GM10248 (cell line): Measurements from ENCODE around the gene RSRC2.
A peak's percentile ranks its signal among the peaks of the same experiment; 100 is the strongest.

Experiments
- CTCF ChIA-PET: fragments of 300-600 bp; sonication (Branson Sonifier 250); formaldehyde crosslinking; extraction: SDS; loops from one replicate; lab custom pipeline; 2021; ENCODE audit warnings: antibody characterized with exemption; lab: Yijun Ruan, JAX
- POLR2A ChIA-PET: fragments of 350-650 bp; sonication (Branson Sonifier 250); formaldehyde crosslinking; extraction: SDS; loops from one replicate; lab custom pipeline; 2020; ENCODE audit warnings: antibody characterized with exemption; lab: Yijun Ruan, JAX
- DNase-seq: peaks from one replicate; pipeline ENCODE4 v3.0.0; 2012; ENCODE audit errors: extremely low spot score
- CTCF ChIP-seq: IDR thresholded peaks from 2 replicates; pipeline ENCODE4 v1.5.1; 2012; ENCODE audit warnings: mild to moderate bottlenecking, low read depth; ENCODE audit errors: extremely low read depth, missing control alignments, control extremely low read depth

Gene RSRC2

GRCh38 chr12:122558745-122559641 lies 32.3 kb upstream of the RSRC2 start:
- ChIA-PET CTCF (interaction anchor here (1.3 to 3.5 kb wide), 2 partner anchors 10 to 20 kb away, joined by 5 to 13 read pairs; no protein-coding TSS in a partner anchor), POLR2A (interaction anchor here (0.6 kb wide), 1 partner anchor 1024 kb away, joined by 3 read pairs; no protein-coding TSS in a partner anchor)
- DNase-seq = no peak
- TF ChIP-seq CTCF = no peak

GRCh38 chr12:122547330-122547729 lies 20.6 kb upstream of the RSRC2 start:
- POLR2A ChIA-PET = no interaction called here
- CTCF ChIA-PET = interaction anchor here (0.9 to 1.1 kb wide), 2 partner anchors 8 to 10 kb away, joined by 3 to 6 read pairs; no protein-coding TSS in a partner anchor
- DNase-seq = no peak
- TF ChIP-seq CTCF = no peak

GRCh38 chr12:122545855-122546254 lies 19.1 kb upstream of the RSRC2 start:
- ChIA-PET POLR2A (no interaction called here), CTCF (no interaction called here)
- peak; percentile 48 for DNase-seq
- no peak for TF ChIP-seq CTCF

- peak; percentile 23 for DNase-seq
- ChIA-PET CTCF (interaction anchor here (1.0 kb wide), 1 partner anchor 10 kb away, joined by 3 read pairs; no protein-coding TSS in a partner anchor), POLR2A (interaction anchor here (0.8 kb wide), 1 partner anchor 123 kb away, joined by 3 read pairs; no protein-coding TSS in a partner anchor)
- no peak for TF ChIP-seq CTCF
Observed at GRCh38 chr12:122544537-122544936, 17.8 kb upstream of the RSRC2 start.

GRCh38 chr12:122538496-122538895 lies 11.8 kb upstream of the RSRC2 start:
- TF ChIP-seq CTCF = no peak
- ChIA-PET POLR2A (no interaction called here), CTCF (interaction anchor here (1.1 to 3.2 kb wide), 5 partner anchors 9 to 82 kb away, joined by 3 to 13 read pairs (median 4); partner anchors contain the start of genes KNTC1, RSRC2 and ZCCHC8)
- DNase-seq = no peak

- ChIA-PET CTCF (interaction anchor here (0.9 to 3.2 kb wide), 5 partner anchors 10 to 201 kb away, joined by 3 to 13 read pairs (median 4); partner anchors contain the start of genes KNTC1 and RSRC2), POLR2A (no interaction called here)
- no peak for DNase-seq
- no peak for TF ChIP-seq CTCF
Observed at GRCh38 chr12:122537021-122537420, 10.3 kb upstream of the RSRC2 start.
